GM21619 (cell line): ENCODE measurements around the gene MRPS5.
"Not testable (repeated sequence)": the region's sequence is repeated elsewhere in the genome, so short reads cannot be mapped to it uniquely, and the experiment has no call there.

Experiments used
- ATAC-seq: cut with Tn5 transposase; IDR thresholded peaks from one replicate; pipeline ENCODE4 v1.9.1; 2021; ENCODE audit not compliant: unreplicated experiment

MRPS5 gene

DNA sequence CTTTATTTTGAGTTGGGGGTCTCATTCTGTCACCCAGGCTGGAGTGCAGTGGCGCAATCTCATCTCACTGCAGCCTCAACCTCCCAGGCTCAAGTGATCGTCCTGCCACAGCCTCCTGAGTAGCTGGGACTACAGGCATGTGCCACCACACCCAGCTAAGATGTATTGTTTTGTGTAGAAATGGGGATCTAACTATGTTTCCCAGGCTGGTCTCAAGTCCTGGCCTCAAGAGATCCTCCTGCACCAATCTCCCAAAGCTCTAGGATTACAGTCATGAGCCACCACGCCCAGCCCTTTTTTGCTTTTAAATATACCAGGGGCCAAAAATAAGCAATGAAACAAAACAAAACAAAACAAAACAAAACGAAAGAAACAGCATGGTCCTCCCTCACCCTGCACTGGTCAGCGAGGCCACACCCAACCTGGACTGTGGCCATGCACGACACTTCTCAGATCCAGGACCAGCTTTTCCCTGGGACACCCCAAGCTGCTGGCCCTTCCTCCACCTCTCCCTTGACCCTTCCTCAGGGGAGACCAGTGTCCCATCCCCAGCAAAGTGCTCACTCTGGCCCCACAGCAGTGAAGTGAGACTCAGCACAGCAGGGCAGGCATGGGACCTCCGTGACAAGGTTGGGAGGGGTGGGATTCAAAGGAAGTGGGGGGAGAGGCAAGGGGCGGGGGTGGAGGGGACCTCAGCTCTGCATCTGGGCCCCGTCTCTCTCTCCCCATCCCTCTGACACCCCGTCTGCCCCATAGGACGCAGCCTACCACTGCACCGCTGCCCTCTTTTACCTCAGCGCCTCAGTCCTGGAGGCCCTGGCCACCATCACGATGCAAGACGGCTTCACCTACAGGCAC is 72.6 kb downstream of the MRPS5 start:
- ATAC-seq = no peak

DNA sequence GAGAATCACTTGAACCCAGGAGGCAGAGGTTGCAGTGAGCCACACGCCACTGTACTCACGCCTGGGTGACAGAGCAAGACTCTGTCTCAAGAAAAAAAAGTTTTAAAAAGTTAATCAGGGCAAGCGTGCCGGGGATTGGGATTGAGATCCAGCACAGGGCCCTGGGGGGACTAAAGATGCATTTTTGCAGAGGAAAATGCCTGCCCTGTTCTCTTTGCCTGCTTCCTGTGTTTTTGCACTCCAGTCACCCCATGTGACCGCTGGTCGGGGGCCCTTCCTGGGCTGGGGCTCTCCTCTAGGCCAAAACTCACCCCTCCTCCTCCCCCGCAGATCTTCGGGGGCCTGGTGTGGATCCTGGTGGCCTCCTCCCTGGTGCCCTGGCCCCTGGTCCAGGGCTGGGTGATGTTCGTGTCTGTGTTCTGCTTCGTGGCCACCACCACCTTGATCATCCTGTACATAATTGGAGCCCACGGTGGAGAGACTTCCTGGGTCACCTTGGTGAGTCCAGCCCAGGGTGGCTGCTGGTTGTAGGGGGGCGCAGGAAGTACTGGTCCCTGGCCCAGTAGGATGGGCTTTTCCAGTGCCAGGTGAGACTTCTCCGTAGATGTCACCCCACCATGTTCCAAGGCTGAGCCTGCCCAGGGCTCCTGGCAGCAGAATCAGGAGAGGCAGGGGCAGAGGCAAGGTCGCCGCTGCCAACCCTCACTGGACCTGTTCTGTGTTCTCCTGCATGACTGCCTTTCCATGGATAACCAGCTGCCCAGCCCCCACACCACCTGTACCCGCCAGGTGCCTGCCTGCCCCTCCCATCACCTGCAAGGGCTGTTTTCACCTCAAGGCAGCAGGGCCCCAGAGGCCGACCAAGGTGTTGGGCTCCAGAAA is 73.7 kb downstream of the MRPS5 start:
- no peak for ATAC-seq

DNA sequence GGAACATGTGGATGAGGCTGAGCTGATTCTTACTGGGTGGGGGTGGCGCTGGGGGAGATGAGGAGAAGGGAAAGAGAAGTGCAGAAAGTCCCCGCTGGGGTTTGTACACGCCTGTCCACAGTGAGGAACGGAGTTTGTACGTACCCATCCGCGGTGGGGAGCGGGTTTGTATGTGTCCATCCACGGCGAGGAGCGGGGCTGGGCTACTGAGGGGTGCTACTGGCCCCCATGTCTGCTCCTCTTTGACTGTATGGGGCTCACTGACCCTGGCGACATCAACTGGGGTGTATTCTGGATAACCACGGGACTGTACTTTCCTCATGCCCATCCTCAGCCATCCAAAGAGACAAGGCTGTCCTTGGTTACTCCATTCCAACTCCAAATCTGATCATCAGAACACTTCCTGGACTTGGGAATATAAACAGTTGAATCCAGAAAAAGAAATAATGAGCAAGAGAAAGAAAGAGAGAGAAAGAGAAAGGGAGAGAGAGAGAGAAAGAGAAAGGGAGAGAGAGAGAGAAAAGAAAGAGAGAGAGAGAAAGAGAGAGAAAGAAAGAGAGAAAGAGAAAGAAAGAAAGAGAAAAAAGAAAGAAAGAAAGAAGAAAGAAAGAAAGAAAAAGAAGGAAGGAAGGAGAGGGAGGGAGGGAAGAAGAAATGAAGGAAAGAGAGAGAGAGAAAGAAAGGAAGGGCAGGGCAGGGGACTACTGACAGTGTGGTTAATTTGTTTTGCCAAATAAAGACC is 75.1 kb downstream of the MRPS5 start:
- no peak for ATAC-seq

DNA sequence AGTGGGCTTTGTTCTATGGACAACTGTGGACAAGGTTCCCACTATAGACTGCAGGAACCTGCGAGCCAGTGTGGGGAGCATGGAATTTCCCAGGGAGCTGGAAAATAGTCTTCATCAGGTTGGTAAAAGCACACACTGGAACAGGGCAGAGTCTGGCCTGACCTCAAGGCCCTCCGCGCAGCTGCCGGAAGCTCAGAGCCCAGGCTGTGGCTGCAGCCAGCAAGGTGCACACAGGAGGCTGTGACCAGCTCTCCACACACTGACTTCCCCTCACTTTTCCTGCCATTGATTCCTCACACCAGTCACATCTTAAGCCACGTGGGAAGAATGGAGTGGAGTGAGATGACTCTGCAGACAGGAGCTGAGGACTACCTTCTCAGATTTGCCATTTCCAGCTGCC is 77.0 kb downstream of the MRPS5 start:
- ATAC-seq = no peak

DNA sequence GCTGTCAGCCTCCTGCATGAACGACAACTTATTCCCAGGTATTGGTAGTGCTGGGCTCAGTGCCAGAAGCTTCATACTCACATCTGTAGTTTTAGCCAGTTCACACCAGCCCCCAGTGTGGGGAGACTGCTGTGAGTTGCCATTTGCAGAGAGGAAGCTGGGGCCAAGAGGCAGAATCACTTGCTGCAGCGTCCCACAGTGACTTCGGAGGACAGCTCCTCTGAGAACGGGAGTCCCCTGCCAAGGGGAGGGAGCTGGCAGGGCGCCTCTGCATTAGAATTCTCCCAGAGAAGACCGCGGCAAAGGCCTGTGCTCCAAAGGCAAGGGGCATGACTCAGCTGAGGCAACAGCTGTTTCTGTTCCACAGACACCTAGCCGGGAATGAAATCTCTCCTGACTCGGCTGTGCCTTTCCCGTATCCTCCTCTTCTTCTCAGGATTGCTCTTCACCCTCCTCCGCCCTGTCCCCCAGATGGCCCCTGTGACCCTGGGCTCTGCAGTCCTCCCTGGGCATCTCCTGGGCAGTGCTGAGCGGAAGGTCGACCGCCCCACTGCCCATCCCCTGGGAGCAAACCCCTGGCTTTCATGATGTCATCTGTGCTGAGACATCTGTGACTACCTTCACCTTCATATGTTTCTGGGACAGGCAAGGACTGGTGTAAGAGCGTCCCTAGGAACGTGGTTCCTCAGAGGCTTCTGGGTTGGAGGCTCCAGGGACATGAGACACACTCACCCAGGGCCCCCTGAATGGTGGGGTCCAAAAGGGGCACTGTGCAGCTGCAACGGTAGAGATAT is 78.1 kb downstream of the MRPS5 start:
- ATAC-seq = peak; percentile 42

DNA sequence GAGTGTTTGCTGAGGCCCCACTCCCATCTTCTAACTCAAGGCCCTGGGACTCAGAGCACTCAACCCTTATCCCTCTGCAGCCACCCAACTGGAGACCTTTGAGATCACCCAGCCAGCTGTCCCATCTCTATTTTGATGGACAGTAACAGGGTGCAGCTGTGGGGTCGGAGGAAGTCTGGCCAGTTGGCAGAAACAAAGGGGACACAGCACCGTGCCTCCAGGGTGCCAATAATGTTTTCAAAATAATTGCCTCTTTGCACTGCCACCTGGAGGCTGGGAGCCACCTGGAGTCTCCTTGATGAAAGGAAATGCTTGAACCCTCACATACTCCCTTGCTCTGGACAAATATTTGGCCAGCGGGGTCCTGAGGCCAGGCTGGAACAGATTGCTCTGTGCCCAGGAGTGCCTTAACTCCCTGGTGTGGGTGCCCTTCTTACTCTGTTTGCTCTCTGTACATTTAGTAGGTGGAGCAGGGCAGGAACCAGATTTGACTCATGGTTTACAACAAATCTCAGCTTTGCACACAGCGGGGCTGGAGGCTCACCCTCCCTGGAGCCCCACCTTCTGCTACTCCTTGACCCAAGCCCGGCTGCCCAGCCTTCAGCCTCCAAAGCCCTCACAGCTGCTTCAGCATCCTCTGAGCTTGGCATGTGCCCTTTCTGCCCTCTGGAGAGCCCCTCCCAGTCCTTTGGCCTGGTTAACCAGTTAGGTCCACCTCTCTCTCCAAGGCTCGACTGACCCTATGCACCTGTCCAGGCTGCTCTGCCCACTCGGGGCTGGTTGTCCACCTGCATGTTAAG is 78.9 kb downstream of the MRPS5 start:
- ATAC-seq = peak; percentile 13

DNA sequence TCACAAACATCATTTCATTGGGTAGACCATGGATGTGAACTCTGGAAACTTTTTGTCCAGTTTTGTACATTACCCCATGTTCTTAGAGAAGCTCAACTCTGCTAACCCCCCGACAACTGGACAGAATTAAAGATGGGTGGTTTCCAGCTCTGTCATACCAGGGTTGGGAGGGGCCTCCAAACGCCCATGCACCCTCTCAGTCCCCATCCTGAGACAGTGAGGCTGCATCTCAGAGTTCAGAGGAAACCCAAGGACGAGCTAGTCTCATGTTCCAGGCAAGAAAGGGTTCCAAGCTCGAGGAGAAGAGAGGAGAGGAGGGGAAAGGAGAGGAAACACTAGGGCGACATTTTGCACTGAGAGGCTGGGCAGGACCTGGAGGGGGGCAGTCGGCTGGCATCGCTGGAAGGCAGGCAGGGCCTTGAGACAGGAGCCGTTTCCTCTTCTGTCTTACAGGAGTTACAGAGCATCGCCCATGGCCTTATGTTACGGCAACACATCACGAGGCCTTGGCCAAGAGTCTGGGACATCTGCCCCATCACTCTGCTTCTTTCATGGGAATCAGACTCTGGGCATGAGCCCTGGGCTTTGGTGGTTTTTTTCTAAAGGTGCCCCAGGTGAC is 79.7 kb downstream of the MRPS5 start:
- ATAC-seq = peak; percentile 40

DNA sequence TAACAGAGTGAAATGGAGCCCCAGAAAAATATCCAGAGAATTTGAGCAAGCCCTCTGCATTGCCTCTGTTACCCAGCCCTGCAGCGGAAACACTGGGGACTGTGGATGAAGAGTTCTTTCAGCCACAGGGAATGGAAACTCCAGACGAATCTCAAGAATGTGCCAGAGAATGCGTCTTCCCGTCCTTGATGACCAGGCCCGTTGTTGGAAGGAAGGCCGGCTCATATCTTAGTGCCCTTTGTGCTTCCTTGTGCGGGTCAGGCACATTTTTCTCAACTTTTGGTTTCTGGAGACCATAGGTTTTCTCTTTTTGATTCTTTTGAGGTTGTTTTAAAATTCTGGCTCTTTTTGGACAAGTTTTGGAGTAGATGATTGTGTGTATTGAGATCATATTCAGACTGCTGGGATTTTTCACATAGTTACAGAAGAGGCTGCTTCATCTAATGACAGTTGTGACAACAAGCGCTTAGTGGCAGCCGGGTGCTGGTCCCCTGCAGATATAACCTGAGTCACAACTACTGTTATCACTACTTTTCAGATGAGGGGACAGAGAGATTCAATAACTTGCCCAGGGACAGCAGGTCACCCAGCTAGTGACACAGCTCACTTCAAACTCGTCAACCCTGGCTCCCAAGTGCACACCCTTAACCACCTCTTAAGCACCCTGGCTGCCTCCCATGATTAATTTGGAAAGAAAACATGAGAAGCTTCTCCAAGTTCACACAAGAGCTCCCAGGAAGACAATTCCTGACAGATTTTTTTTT is 80.4 kb downstream of the MRPS5 start:
- no peak for ATAC-seq

DNA sequence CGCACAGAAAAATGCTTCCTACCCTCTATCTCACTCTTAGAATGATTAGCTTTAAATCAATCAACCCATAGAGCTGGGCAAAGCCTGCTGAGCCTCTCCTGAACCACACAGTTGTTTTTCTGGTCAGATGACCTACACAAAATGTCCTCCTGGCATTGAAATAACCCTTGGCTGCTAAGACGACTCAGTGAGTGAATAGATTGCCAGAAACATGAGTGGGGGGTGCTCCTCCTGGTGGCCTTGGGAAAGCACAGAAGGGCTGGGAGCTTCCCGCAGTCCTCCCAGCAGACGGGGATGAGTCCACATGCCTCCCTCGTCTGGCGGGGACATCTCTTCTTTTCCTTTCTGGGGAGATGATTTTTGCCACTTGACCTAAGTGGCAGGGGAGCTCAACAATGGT is 81.2 kb downstream of the MRPS5 start:
- ATAC-seq = no peak

DNA sequence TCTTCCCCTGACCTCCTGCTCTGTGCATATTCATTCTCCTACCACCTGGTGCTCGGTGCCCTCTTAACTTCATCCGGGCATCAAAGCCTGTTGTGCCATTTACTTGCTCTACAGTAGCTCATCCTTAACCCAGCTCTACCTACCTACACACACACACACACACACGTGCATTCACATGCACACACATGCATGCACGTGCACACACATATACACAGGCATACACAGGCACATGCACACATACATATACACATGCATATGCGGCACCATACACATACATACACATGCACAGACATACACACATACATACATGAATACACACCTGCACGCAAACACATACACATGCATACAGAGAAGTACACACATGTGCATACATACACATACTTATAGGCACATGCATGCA is 81.6 kb downstream of the MRPS5 start:
- no peak for ATAC-seq

DNA sequence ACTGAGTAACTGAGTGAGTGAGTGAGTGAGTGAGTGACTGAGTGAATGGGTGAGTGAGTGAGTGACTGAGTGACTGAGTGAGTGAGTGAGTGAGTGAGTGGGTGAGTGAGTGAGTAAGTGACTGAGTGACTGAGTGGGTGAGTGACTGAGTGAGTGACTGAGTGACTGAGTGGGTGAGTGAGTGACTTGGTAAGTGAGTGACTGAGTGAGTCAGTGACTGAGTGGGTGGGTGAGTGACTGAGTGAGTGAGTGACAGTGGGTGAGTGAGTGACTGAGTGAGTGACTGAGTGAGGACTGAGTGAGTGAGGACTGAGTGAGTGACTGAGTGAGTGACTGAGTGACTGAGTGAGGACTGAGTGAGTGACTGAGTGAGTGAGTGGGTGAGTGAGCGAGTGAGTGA is 82.2 kb downstream of the MRPS5 start:
- ATAC-seq = no peak

DNA sequence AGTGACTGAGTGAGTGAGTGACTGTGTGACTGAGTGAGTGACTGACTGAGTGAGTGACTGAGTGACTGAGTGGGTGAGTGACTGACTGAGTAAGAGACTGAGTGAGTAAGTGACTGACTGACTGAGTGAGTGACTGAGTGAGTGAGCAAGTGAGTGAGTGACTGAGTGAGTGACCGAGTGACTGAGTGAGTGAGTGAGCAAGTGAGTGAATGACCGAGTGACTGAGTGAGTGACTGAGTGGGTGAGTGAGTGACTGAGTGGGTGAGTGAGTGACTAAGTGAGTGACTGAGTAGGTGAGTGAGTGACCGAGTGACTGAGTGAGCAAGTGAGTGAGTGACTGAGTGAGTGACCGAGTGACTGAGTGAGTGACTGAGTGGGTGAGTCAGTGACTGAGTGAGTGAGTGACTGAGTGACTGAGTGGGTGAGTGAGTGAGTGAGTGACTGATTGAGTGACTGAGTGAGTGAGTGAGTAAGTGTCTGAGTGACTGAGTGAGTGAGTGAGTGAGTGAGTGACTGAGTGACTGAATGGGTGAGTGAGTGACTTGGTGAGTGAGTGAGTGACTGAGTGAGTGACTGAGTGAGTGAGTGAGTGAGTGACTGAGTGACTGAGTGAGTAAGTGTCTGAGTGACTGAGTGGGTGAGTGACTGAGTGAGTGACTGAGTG is 82.8 kb downstream of the MRPS5 start:
- ATAC-seq = no peak

DNA sequence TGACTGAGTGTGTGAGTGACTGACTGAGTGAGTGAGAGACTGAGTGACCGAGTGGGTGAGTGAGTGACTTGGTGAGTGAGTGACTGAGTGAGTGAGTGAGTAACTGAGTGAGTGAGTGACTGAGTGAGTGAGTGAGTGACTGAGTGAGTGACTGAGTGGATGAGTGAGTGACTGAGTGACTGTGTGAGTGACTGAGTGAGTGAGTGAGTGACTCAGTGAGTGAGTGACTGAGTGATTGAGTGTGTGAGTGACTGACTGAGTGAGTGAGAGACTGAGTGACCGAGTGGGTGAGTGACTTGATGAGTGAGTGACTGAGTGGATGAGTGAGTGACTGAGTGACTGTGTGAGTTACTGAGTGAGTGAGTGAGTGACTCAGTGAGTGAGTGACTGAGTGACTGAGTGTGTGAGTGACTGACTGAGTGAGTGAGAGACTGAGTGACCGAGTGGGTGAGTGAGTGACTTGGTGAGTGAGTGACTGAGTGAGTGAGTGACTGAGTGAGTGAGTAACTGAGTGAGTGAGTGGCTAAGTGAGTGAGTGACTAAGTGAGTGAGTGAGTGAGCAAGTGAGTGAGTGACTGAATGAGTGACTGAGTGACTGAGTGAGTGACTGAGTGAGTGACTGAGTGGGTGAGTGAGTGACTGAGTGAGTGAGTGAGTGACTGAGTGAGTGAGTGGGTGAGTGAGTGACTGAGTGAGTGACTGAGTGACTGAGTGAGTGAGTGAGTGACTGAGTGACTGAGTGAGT is 83.6 kb downstream of the MRPS5 start:
- not testable (repeated sequence) for ATAC-seq

DNA sequence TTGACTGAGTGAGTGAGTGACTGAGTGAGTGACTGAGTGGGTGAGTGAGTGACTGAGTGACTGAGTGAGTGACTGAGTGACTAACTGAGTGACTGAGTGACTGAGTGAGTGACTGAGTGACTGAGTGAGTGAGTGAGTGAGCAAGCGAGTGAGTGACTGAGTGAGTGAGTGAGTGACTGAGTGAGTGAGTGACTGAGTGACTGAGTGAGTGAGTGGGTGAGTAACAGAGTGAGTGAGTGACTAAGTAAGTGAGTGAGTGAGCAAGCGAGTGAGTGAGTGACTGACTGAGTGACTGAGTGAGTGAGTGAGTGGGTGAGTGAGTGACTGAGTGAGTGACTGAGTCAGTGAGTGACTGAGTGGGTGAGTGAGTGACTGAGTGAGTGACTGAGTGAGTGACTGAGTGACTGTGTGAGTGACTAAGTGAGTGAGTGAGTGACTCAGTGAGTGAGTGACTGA is 84.2 kb downstream of the MRPS5 start:
- ATAC-seq = no peak

DNA sequence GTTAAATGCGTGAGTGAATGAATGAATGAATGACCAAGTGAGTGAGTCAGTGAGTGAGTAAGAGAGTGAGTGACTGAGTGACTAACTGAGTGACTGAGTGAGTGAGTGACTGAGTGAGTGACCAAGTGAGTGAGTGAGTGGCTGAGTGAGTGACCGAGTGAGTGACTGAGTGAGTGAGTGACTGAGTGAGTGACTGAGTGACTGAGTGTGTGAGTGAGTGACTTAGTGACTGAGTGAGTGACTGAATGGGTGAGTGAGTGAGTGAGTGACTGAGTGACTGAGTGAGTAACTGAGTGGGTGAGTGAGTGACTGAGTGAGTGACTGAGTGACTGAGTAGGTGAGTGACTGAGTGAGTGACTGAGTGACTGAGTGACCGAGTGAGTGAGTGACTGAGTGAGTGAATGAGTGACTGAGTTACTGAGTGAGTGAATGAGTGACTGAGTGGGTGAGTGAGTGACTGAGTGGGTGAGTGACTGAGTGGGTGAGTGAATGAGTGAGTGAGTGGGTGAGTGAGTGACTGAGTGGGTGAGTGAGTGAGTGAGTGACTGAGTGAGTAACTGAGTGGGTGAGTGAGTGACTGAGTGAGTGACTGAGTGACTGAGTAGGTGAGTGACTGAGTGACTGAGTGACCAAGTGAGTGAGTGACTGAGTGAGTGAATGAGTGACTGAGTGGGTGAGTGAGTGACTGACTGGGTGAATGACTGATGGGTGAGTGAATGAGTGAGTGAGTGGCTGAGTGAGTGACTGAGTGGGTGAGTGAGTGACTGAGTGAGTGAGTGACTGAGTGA is 84.8 kb downstream of the MRPS5 start:
- no peak for ATAC-seq
